GF-D8 (cell line): ENCODE results near the gene LAGE3.

Experiments
- DNase-seq: peaks from one replicate; lab custom pipeline; 2025; lab: John Stamatoyannopoulos, UW

Gene LAGE3, protein sequence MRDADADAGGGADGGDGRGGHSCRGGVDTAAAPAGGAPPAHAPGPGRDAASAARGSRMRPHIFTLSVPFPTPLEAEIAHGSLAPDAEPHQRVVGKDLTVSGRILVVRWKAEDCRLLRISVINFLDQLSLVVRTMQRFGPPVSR

DNA sequence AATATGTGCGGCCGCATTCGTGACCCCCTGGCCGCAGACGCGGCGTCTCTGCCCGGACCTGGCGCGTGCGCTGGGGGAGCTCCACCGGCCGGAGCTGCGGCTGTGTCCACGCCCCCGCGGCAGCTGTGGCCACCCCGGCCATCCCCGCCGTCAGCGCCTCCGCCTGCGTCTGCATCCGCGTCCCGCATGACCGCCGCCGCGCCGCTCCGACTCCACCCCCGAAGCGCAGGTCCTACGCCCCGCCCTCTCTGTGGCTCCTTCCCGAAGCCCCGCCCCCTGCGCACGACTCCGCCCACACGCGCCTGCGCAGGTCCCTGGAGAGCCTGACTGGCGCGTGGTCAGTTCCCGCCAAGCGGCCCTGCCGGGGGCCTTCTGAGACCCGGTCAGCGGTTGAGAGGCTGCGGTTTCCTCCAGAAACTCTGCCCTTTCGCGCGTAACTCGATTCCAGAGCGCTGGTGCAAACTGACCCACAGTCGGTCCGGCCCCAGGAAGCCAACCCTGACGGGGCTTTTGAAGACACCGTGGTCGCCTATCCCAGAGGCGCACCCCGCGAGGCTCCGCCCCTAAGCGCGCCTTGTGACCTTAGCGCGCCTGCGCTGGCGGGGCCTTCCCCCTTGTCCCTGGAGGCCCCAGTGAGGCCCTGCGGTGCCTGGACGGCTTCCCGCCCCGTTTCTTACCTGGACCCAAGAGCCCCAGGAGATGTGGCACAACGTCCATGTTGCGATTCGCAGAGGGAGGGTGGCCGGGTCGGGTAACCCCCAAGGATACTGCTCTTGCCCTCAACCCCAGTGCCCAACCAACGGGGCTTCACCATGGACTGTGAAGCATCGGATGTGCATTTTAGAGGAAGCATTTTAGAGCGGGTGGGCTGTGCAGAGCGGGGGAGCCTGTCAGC, at the start of gene LAGE3:
TSS of gene LAGE3 (minus strand) at position 554 of the 895 bp plus-strand sequence. CDS start at position 188, 366 bp downstream.
- DNase-seq = peak; percentile 50

DNA sequence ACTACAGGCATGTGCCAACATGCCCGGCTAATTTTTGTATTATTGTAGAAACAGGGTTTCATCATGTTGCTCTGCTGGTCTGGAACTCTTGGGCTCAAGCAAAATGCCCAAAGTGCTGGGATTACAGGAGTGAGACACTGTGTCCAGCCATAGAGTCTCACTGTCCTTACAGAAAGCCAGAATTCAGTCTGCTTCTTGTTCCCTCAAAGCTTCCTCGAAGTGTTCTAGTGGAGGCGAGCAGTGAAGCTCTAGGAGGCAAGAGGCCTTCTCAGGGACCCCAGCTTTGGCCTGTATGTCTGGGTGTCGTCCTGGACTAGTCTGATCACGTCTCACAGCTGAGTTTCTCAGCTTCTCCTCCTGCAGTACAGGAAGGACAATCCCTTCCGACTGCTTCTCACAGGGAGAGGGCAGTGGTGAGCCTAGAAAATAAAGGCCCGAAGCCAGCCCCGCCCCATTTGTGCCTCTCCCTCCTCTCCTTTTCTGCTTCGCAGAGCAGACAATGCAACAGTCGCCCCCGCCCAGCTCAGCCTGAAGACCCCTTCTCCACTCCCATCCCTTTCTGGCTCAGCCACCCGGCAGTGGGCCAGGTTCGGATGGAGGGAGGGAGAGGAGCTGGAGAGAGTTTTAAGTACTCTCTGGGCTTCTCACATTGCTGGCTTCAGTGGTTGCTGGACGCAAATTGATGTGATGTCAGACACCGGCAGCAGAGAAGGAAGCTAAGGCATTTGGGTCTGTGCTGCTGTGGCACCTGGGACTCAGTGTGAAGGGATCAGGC, 48.0 kb upstream of the LAGE3 start:
- peak; percentile 32 for DNase-seq

GRCh38 chrX:154525606-154526490, 46.8 kb upstream of the LAGE3 start:
- DNase-seq = no peak

DNA sequence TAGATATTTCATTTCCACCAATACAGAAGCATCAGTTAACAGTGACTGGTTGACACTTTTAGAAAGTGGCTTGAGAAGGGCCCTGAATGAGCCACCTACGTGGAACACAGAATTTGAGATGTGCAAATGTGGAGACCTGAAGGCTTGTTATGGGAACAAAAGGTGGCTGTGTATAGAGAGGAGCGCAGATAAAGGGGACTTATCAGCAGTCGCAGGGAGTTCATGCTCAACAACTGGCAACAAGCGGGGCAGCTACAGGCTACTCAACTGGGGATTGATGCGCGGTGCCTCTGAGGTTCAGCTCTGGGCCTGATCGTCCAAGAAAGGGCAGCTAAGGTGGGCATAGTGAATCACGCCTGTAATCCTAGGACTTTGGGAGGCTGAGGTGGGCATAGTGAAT, 40.3 kb upstream of the LAGE3 start:
- no peak for DNase-seq

DNA sequence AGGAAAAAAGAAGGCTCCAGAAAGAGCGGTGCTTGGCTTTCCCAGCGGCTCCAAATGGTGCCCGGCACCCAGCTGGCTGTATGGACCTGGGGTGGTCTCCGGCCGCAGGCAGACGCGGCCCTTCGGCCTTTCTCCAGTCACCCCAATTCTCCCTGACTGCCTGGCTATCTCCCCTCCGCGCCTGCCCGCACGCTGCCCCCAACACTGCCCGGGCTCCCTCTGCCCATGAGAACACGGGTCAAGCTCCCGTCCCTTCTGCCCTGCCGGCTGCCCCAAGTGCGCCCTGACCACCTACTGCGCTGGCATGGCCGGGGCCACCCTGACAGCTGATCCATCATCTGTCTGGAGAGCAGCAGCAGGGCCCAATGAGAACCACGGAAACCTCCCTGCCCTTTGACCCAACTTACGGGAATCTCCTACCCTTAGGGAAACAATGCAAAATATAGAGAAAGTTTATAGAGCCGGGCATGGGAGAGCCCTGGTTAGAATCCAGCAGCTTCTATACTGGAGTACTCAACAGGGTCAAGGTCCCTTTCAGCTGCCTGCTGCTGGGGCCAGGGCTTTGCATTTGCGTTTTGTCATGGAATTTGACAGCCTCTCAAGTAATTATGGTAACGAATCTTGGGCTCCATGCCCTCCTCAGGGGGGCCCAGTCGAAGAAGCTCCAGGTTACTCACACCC, 38.2 kb upstream of the LAGE3 start:
- no peak for DNase-seq

- no peak for DNase-seq
These were observed 37.6 kb upstream of the LAGE3 start for GRCh38 chrX:154516656-154517100.

DNA sequence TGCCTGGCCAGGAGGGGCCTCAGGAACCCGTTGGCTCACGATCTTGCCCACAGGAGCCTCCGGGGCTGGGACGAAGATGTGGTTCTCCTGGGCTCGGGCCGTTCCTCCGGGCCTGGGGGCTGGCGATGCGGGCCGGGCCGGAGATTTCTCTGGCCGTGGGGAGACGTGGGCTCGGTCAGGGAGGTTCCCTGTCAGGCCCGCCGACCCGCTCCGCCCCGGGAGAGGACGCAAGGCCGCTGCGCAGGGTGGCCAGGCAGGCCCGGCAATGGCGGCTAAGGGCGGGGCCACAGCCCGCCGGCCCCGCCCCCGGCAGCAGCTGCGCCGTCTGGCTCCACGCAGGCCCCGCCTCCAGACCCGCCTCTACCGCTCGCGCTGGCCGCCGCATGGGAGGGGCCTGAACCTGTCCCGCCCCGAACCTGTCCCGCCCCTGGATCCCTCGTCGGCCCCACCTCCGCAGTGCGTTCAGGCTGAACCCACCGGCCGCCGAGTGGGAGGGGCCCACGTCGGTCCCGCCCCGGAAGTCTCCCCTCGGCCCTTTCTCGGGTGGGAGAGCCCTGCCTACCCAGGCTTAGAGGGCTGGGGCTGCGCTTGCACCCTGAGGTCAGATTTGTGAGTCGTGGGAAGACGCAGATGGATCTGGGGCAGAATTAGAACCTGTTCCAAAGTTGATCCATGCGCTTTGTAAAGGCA, 37.0 kb upstream of the LAGE3 start, which contains the start of gene FAM3A:
TSS of gene FAM3A (minus strand) at position 267 of the 690 bp plus-strand sequence. CDS start 460 bp downstream, outside the sequence.
- DNase-seq = peak; percentile 42

GRCh38 chrX:154515090-154515965, 36.2 kb upstream of the LAGE3 start:
- no peak for DNase-seq

- DNase-seq = no peak
These were observed 34.6 kb upstream of the LAGE3 start for GRCh38 chrX:154513716-154514115.

DNA sequence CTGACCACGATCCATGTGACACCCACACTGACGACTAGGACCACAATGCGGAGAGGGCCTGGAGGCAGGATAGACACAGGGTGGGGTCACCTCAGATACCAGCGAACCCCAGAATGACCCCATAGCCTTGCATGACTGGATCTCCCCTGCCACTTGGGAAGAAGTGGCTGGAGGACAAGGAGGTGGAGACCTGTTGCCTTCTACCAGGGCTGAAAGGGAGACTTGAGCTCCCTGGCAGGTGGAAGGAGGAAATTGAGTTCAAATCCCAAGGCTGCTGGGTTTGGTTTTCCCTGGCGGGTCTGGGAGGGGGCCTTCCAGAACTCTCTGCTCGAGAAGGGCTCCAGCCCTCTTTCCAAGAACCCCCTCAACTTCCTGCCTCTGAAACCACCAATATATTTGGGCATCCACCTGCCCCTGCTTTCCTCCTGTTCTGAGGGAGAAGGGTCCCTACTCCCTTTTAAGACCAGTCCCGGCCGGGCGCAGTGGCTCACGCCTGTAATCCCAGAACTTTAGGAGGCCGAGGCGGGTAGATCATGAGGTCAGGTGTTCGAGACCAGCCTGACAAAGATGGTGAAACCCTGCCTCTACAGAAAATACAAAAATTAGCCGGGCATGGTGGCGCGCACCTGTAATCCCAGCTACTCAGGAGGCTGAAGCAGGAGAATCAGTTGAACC, 33.9 kb upstream of the LAGE3 start:
- DNase-seq = no peak

GRCh38 chrX:154511761-154512160, 32.7 kb upstream of the LAGE3 start:
- no peak for DNase-seq

DNA sequence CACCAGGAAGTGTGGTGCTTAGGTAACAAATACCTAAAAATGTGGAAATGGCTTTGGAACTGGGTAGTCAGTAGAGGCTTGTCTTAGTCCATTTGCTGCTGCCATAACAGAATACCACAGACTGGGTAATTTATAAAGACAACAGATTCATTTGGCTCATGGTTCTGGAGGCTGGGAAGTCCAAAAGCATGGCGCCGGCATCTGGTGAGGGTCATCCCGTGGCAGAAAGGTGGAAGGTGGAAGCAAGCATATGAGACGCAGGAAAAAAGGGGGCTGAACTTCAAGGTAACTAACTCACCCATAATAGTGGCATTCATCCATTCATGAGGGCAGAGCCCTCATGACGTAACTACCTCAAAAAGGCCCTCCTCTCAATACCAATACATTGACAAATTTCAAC, 30.4 kb upstream of the LAGE3 start:
- DNase-seq = no peak

GRCh38 chrX:154508384-154508745, 29.3 kb upstream of the LAGE3 start:
- DNase-seq = no peak

DNA sequence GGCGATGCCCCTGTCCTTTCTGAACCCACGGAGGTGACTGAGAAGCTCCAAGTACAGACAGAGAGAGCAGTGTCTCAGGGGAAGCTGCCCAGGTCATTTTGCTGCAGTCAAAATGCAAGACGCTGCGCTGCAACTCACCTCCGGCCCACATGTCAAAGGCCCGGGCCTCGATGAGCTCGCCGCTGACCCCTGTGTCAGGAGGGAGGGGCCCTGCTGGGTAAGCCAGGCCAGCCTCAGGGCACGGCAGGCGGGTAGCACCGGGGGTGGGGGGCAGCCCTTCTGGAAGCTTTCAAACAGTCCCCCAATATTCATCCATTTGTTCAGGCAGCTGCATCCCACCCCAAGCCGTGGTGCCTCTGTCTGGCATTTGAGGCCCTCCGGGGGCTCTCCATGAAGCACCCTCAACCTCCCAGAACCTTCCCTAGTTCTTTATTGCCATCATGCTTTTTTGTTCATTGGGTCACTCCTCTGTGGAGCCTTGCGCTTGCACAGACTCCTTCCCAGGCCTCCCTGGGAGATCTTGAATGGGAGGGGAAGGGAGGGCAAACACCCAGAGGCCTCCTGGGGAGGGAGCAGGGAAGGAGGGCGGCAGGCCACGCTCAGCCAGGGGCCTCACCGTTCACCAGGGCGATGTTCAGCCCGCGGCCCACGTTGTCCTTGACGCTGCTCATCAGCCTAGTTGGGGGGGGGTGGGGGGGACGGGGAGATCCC, 28.7 kb upstream of the LAGE3 start:
- no peak for DNase-seq

GRCh38 chrX:154506483-154507332, 27.6 kb upstream of the LAGE3 start:
- DNase-seq = no peak

- no peak for DNase-seq
These were observed 26.7 kb upstream of the LAGE3 start for GRCh38 chrX:154505734-154506133.

GRCh38 chrX:154502989-154503388, 23.9 kb upstream of the LAGE3 start:
- DNase-seq = no peak
